ENCODE data around the gene C12orf57. TPM values are rescaled to one million over a fixed set of nuclear protein-coding genes. Genes with fewer than 3 reads are reported as not detected.

C12orf57 gene
- polyA plus RNA-seq, 1 donor from 2014 or later, result 500 TPM

DNA sequence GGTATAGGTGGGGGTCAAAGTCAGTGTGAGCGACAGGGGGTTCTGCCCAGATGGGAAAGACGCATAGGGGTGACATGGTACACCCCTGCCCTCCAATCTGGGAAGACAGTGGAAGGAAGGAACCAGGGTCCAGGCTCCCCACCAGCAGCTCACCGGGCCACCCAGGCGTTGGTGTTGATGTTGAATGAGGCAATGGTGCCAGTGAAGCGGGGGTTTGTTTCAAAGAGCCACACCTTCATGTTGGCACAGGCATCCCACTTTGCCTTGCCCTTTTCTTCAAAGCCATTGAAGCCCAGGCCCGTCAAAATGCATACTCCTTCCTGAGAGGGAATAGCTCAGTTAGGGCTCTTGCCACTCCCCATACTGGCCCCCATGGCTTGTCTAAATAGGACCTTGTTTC is 34.4 kb downstream of the C12orf57 start:
- TF ChIP-seq EZH2 (IDR thresholded peaks at IDR 0.05; ENCODE audit: borderline replicate concordance, insufficient read depth, low read length, poor library complexity, severe bottlenecking) (no peak), POLR2AphosphoS5 (IDR thresholded peaks at IDR 0.05) (no peak), MXI1 (conservative IDR thresholded peaks at IDR 0.05; ENCODE audit: poor library complexity, severe bottlenecking) (no peak), SMC3 (conservative IDR thresholded peaks at IDR 0.05; ENCODE audit: poor library complexity) (no peak), TAF1 (IDR thresholded peaks at IDR 0.05; ENCODE audit: low read depth) (no peak), EP300 (conservative IDR thresholded peaks at IDR 0.05; ENCODE audit: poor library complexity, severe bottlenecking) (no peak), RAD21 (conservative IDR thresholded peaks at IDR 0.05) (no peak)
- TF ChIP-seq, protein P1, sequence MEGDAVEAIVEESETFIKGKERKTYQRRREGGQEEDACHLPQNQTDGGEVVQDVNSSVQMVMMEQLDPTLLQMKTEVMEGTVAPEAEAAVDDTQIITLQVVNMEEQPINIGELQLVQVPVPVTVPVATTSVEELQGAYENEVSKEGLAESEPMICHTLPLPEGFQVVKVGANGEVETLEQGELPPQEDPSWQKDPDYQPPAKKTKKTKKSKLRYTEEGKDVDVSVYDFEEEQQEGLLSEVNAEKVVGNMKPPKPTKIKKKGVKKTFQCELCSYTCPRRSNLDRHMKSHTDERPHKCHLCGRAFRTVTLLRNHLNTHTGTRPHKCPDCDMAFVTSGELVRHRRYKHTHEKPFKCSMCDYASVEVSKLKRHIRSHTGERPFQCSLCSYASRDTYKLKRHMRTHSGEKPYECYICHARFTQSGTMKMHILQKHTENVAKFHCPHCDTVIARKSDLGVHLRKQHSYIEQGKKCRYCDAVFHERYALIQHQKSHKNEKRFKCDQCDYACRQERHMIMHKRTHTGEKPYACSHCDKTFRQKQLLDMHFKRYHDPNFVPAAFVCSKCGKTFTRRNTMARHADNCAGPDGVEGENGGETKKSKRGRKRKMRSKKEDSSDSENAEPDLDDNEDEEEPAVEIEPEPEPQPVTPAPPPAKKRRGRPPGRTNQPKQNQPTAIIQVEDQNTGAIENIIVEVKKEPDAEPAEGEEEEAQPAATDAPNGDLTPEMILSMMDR (IDR thresholded peaks at IDR 0.05; ENCODE audit: poor library complexity, severe bottlenecking), result no peak
- TF ChIP-seq, protein P2, sequence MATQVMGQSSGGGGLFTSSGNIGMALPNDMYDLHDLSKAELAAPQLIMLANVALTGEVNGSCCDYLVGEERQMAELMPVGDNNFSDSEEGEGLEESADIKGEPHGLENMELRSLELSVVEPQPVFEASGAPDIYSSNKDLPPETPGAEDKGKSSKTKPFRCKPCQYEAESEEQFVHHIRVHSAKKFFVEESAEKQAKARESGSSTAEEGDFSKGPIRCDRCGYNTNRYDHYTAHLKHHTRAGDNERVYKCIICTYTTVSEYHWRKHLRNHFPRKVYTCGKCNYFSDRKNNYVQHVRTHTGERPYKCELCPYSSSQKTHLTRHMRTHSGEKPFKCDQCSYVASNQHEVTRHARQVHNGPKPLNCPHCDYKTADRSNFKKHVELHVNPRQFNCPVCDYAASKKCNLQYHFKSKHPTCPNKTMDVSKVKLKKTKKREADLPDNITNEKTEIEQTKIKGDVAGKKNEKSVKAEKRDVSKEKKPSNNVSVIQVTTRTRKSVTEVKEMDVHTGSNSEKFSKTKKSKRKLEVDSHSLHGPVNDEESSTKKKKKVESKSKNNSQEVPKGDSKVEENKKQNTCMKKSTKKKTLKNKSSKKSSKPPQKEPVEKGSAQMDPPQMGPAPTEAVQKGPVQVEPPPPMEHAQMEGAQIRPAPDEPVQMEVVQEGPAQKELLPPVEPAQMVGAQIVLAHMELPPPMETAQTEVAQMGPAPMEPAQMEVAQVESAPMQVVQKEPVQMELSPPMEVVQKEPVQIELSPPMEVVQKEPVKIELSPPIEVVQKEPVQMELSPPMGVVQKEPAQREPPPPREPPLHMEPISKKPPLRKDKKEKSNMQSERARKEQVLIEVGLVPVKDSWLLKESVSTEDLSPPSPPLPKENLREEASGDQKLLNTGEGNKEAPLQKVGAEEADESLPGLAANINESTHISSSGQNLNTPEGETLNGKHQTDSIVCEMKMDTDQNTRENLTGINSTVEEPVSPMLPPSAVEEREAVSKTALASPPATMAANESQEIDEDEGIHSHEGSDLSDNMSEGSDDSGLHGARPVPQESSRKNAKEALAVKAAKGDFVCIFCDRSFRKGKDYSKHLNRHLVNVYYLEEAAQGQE (IDR thresholded peaks at IDR 0.05; ENCODE audit: borderline replicate concordance), result no peak
- no peaks in the 10 kb centered on the region for H3K79me2 ChIP-seq (replicated peaks; ENCODE audit: insufficient read depth, low read length)
- H3K4me2 ChIP-seq (ENCODE audit: low read length), result no peak overlapping the region
- no peaks in the 10 kb centered on the region for H3F3A ChIP-seq (ENCODE audit: insufficient read depth, low read length, poor library complexity, severe bottlenecking)
- H3K36me3 ChIP-seq (ENCODE audit: insufficient read depth, low read length), result peaks cover 8% of the 10 kb centered on the region
- H3K27me3 ChIP-seq (ENCODE audit: insufficient read depth, low read depth, low read length), result no peaks in the 10 kb centered on the region
- no peaks in the 10 kb centered on the region for H3K9me2 ChIP-seq (ENCODE audit: insufficient read depth, low read length)
- no peak overlapping the region for H3K9ac ChIP-seq (ENCODE audit: low read length)
- no peak overlapping the region for H3K27ac ChIP-seq (ENCODE audit: low read length)
- no peaks in the 10 kb centered on the region for H3K9me3 ChIP-seq (ENCODE audit: low read length)
- no peak overlapping the region for H3K4me3 ChIP-seq (ENCODE audit: low read length)
- no peaks in the 10 kb centered on the region for H4K20me1 ChIP-seq (ENCODE audit: insufficient read depth)
- H2AFZ ChIP-seq (ENCODE audit: low read depth, low read length), result no peak overlapping the region

DNA sequence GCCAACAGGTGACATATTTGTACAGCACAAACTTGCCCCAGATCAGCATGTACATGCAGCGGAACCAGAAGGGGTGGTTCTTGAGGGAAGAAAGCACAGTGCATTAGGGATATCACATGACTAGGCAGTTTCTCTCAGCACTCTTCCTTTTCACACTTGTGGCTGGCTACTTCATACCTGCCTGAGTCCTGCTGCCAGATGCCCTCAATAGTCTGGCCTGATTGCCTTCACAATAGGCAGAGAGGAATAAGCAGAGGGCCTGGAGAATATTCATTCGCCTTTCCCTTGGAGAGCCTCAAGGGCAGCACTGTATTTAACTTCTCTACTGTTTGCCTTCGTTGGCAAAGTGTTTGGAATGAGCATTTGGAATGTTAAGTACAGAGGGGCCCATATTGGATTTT is 34.8 kb downstream of the C12orf57 start:
- H3K9ac ChIP-seq (ENCODE audit: low read length), result no peak overlapping the region
- H3K79me2 ChIP-seq (replicated peaks; ENCODE audit: insufficient read depth, low read length), result no peaks in the 10 kb centered on the region
- H3K4me2 ChIP-seq (ENCODE audit: low read length), result no peak overlapping the region
- H3K4me3 ChIP-seq (ENCODE audit: low read length), result no peak overlapping the region
- no peaks in the 10 kb centered on the region for H4K20me1 ChIP-seq (ENCODE audit: insufficient read depth)
- H3K9me3 ChIP-seq (ENCODE audit: low read length), result no peaks in the 10 kb centered on the region
- no peaks in the 10 kb centered on the region for H3K27me3 ChIP-seq (ENCODE audit: insufficient read depth, low read depth, low read length)
- H3K9me2 ChIP-seq (ENCODE audit: insufficient read depth, low read length), result no peaks in the 10 kb centered on the region
- H3K27ac ChIP-seq (ENCODE audit: low read length), result no peak overlapping the region
- H2AFZ ChIP-seq (ENCODE audit: low read depth, low read length), result no peak overlapping the region
- no peak for TF ChIP-seq TAF1 (IDR thresholded peaks at IDR 0.05; ENCODE audit: low read depth)
- TF ChIP-seq RAD21 (conservative IDR thresholded peaks at IDR 0.05), result no peak
- TF ChIP-seq SMC3 (conservative IDR thresholded peaks at IDR 0.05; ENCODE audit: poor library complexity), result no peak
- no peak for TF ChIP-seq POLR2AphosphoS5 (IDR thresholded peaks at IDR 0.05)
- no peak for TF ChIP-seq EP300 (conservative IDR thresholded peaks at IDR 0.05; ENCODE audit: poor library complexity, severe bottlenecking)
- no peak for TF ChIP-seq EZH2 (IDR thresholded peaks at IDR 0.05; ENCODE audit: borderline replicate concordance, insufficient read depth, low read length, poor library complexity, severe bottlenecking)
- TF ChIP-seq MXI1 (conservative IDR thresholded peaks at IDR 0.05; ENCODE audit: poor library complexity, severe bottlenecking), result no peak
- TF ChIP-seq, protein P1 (IDR thresholded peaks at IDR 0.05; ENCODE audit: poor library complexity, severe bottlenecking), result no peak
- TF ChIP-seq, protein P2 (IDR thresholded peaks at IDR 0.05; ENCODE audit: borderline replicate concordance), result no peak
- no peaks in the 10 kb centered on the region for H3F3A ChIP-seq (ENCODE audit: insufficient read depth, low read length, poor library complexity, severe bottlenecking)
- peaks cover 8% of the 10 kb centered on the region for H3K36me3 ChIP-seq (ENCODE audit: insufficient read depth, low read length)
